ENCODE results near the gene CTCF.

The CTCF gene

GRCh38 chr16:67546761-67547422, 15.4 kb upstream of the CTCF start:
- H3K27ac ChIP-seq = peak overlapping the region; percentile 48
- no peak for TF ChIP-seq ZFX (IDR thresholded peaks at IDR 0.05)
- peak; percentile 95 for TF ChIP-seq CTCF (conservative IDR thresholded peaks at IDR 0.05)

GRCh38 chr16:67547423-67548264, 14.7 kb upstream of the CTCF start:
- H3K27ac ChIP-seq = peak overlapping the region; percentile 48; the same call in 1 of the 2 replicates
- TF ChIP-seq CTCF (conservative IDR thresholded peaks at IDR 0.05) (no peak), ZFX (IDR thresholded peaks at IDR 0.05) (no peak)

- H3K27ac ChIP-seq = no peak overlapping the region
- TF ChIP-seq CTCF (conservative IDR thresholded peaks at IDR 0.05) (no peak), ZFX (IDR thresholded peaks at IDR 0.05) (no peak)
Observed at GRCh38 chr16:67548265-67549126, 13.8 kb upstream of the CTCF start.

GRCh38 chr16:67549240-67549639, 13.1 kb upstream of the CTCF start:
- H3K27ac ChIP-seq = no peak overlapping the region
- TF ChIP-seq ZFX (IDR thresholded peaks at IDR 0.05) (no peak), CTCF (conservative IDR thresholded peaks at IDR 0.05) (no peak)

GRCh38 chr16:67549936-67550335, 12.4 kb upstream of the CTCF start:
- TF ChIP-seq ZFX (IDR thresholded peaks at IDR 0.05) (no peak), CTCF (conservative IDR thresholded peaks at IDR 0.05) (no peak)
- H3K27ac ChIP-seq = no peak overlapping the region

GRCh38 chr16:67551091-67551490, 11.2 kb upstream of the CTCF start:
- TF ChIP-seq ZFX (IDR thresholded peaks at IDR 0.05) = no peak
- no peak for TF ChIP-seq CTCF (conservative IDR thresholded peaks at IDR 0.05)
- H3K27ac ChIP-seq = no peak overlapping the region

All from C4-2B (cell line).